Measurements from ENCODE around the gene DNAJA4.

DNA sequence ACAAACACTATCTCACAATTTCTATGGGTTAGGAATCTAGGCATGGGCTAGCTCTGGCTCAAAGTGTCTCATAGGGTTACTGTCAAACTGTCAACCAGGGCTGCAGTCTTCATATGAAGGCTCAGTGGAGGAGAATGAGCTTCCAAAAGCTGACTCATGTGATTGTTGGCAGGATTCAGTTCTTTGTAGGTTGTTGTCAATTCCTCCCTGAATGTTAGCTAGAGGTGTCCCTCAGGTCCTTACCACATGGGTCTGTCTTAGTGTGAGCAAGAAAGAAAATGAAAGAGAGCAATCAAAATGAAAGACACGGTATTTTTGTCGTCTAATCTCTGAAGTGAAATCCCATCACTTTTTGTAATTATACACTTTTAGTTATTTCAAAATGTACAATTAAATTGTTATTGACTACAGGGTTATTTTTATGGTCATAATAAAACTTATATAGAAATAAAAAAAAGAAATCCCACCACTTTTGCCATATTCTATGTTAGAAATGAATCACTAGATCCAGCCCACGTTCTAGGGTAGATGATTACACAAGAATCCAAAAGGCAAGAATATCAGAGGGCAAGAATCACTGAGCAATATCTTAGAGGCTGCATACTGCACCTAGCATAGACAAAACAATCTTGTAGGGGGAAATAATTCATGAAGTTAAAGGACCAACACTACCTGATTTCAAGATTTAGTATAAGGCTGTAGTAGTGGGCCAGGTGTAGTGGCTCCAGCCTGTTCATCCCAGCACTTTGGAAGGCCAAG is 38.4 kb upstream of the DNAJA4 start:
- no peak for TF ChIP-seq HMG20B (CRISPR knock-in tag; IDR thresholded peaks at IDR 0.05)
- TF ChIP-seq, protein P1, sequence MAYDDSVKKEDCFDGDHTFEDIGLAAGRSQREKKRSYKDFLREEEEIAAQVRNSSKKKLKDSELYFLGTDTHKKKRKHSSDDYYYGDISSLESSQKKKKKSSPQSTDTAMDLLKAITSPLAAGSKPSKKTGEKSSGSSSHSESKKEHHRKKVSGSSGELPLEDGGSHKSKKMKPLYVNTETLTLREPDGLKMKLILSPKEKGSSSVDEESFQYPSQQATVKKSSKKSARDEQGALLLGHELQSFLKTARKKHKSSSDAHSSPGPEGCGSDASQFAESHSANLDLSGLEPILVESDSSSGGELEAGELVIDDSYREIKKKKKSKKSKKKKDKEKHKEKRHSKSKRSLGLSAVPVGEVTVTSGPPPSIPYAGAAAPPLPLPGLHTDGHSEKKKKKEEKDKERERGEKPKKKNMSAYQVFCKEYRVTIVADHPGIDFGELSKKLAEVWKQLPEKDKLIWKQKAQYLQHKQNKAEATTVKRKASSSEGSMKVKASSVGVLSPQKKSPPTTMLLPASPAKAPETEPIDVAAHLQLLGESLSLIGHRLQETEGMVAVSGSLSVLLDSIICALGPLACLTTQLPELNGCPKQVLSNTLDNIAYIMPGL (CRISPR knock-in tag; IDR thresholded peaks at IDR 0.05) = no peak

Measured in K562 (cell line).